Kidney epithelial cell (primary cell): ENCODE data around the gene GLDN. TPM values are rescaled to one million over a fixed set of nuclear protein-coding genes. Genes with fewer than 3 reads are reported as not detected.

Source experiments
- DNase-seq: peaks from one replicate; pipeline ENCODE4 v3.0.0-alpha.2; 2010; ENCODE audit warnings: low read depth
- H3K27me3 ChIP-seq: 2 replicates; pipeline ENCODE4 v1.6.0; 2011; ENCODE audit warnings: low read length; ENCODE audit not compliant: control insufficient read depth, insufficient read depth
- H3K36me3 ChIP-seq: 2 replicates; pipeline ENCODE4 v1.5.1; 2011; ENCODE audit warnings: low read length; ENCODE audit not compliant: control insufficient read depth, insufficient read depth
- H3K4me3 ChIP-seq: 2 replicates; pipeline ENCODE4 v1.5.1; 2011; ENCODE audit warnings: low read depth, mild to moderate bottlenecking, control low read depth, low read length
- CTCF ChIP-seq: IDR thresholded peaks from 2 replicates; pipeline ENCODE4 v1.5.1; 2011; ENCODE audit warnings: mild to moderate bottlenecking, moderate library complexity, low read length, control low read depth, inconsistent platforms; ENCODE audit not compliant: insufficient read depth, poor library complexity, severe bottlenecking
- total RNA-seq: library from RNA; depleted of rRNA; stranded (reverse); fragments of >200 nt; gene quantifications from 2 replicates; pipeline ENCODE4 v1.2.3, GENCODE V29; 2015

The GLDN gene
- total RNA-seq, 1 donor from 2014 or later, result not detected

GRCh38 chr15:51386960-51387698 is 45.7 kb downstream of the GLDN start:
- TF ChIP-seq CTCF, result no peak
- Histone ChIP-seq H3K4me3 (no peak overlapping the region), H3K36me3 (no peaks in the 10 kb centered on the region), H3K27me3 (no peaks in the 10 kb centered on the region)
- no peak for DNase-seq

- no peaks in the 10 kb centered on the region for H3K27me3 ChIP-seq
- DNase-seq, result no peak
- H3K36me3 ChIP-seq, result no peaks in the 10 kb centered on the region
- H3K4me3 ChIP-seq, result no peak overlapping the region
- no peak for TF ChIP-seq CTCF
Measured at GRCh38 chr15:51387699-51388041, 46.2 kb downstream of the GLDN start.

- Histone ChIP-seq H3K27me3 (no peaks in the 10 kb centered on the region), H3K4me3 (no peak overlapping the region), H3K36me3 (no peaks in the 10 kb centered on the region)
- TF ChIP-seq CTCF, result no peak
- no peak for DNase-seq
Measured at GRCh38 chr15:51388726-51389125, 47.3 kb downstream of the GLDN start.

- no peak overlapping the region for H3K4me3 ChIP-seq
- no peak for DNase-seq
- H3K36me3 ChIP-seq, result no peaks in the 10 kb centered on the region
- no peak for TF ChIP-seq CTCF
- H3K27me3 ChIP-seq, result no peaks in the 10 kb centered on the region
Measured at GRCh38 chr15:51390241-51390965, 48.9 kb downstream of the GLDN start.

- no peak for TF ChIP-seq CTCF
- no peak for DNase-seq
- Histone ChIP-seq H3K36me3 (no peaks in the 10 kb centered on the region), H3K27me3 (no peaks in the 10 kb centered on the region), H3K4me3 (no peak overlapping the region)
Measured at GRCh38 chr15:51390966-51391422, 49.5 kb downstream of the GLDN start.

GRCh38 chr15:51396921-51397320 is 55.5 kb downstream of the GLDN start:
- Histone ChIP-seq H3K36me3 (no peaks in the 10 kb centered on the region), H3K27me3 (peaks cover 12% of the 10 kb centered on the region), H3K4me3 (no peak overlapping the region)
- no peak for TF ChIP-seq CTCF
- no peak for DNase-seq
